ENCODE results near the gene HUS1B. TPM values are rescaled to one million over a fixed set of nuclear protein-coding genes. Genes with fewer than 3 reads are reported as not detected.
A peak's percentile ranks its signal among the peaks of the same experiment; 100 is the strongest.

HUS1B gene
- total RNA-seq, 1 donor from 2014 or later, result 0.70 TPM

- DNase-seq (ENCODE audit: low spot score), result no peak
- peak; percentile 76 for TF ChIP-seq CTCF (IDR thresholded peaks at IDR 0.05)
- Mint-ChIP-seq H3K27ac (ENCODE audit: unreplicated experiment) (peak overlapping the region; percentile 2), H3K4me3 (ENCODE audit: unreplicated experiment) (no peak overlapping the region), H3K4me1 (ENCODE audit: low read depth) (peaks cover 32% of the 10 kb centered on the region), H3K27me3 (ENCODE audit: low read depth) (no peaks in the 10 kb centered on the region), H3K36me3 (ENCODE audit: low read depth) (peaks cover 5% of the 10 kb centered on the region), H3K9me3 (ENCODE audit: low read depth) (no peaks in the 10 kb centered on the region)
These were observed 31.9 kb downstream of the HUS1B start for GRCh38 chr6:624979-625378.

GRCh38 chr6:622462-622861 is 34.4 kb downstream of the HUS1B start:
- Mint-ChIP-seq H3K4me1 (ENCODE audit: low read depth) (peaks cover 32% of the 10 kb centered on the region), H3K9me3 (ENCODE audit: low read depth) (no peaks in the 10 kb centered on the region), H3K27ac (ENCODE audit: unreplicated experiment) (no peak overlapping the region), H3K27me3 (ENCODE audit: low read depth) (no peaks in the 10 kb centered on the region), H3K36me3 (ENCODE audit: low read depth) (peaks cover 7% of the 10 kb centered on the region), H3K4me3 (ENCODE audit: unreplicated experiment) (no peak overlapping the region)
- no peak for DNase-seq (ENCODE audit: low spot score)
- TF ChIP-seq CTCF (IDR thresholded peaks at IDR 0.05), result no peak

- no peak for DNase-seq (ENCODE audit: low spot score)
- H3K27me3 Mint-ChIP-seq (ENCODE audit: low read depth), result no peaks in the 10 kb centered on the region
- TF ChIP-seq CTCF (IDR thresholded peaks at IDR 0.05), result no peak
- no peaks in the 10 kb centered on the region for H3K9me3 Mint-ChIP-seq (ENCODE audit: low read depth)
- peaks cover 28% of the 10 kb centered on the region for H3K4me1 Mint-ChIP-seq (ENCODE audit: low read depth)
- H3K36me3 Mint-ChIP-seq (ENCODE audit: low read depth), result peaks cover 11% of the 10 kb centered on the region
- no peak overlapping the region for H3K27ac Mint-ChIP-seq (ENCODE audit: unreplicated experiment)
- no peak overlapping the region for H3K4me3 Mint-ChIP-seq (ENCODE audit: unreplicated experiment)
These were observed 35.0 kb downstream of the HUS1B start for GRCh38 chr6:621931-622330.

GRCh38 chr6:620950-621349 is 36.0 kb downstream of the HUS1B start:
- no peak overlapping the region for H3K27ac Mint-ChIP-seq (ENCODE audit: unreplicated experiment)
- H3K4me1 Mint-ChIP-seq (ENCODE audit: low read depth), result peaks cover 18% of the 10 kb centered on the region
- TF ChIP-seq CTCF (IDR thresholded peaks at IDR 0.05), result no peak
- H3K4me3 Mint-ChIP-seq (ENCODE audit: unreplicated experiment), result no peak overlapping the region
- peaks cover 12% of the 10 kb centered on the region for H3K36me3 Mint-ChIP-seq (ENCODE audit: low read depth)
- no peak for DNase-seq (ENCODE audit: low spot score)
- no peaks in the 10 kb centered on the region for H3K9me3 Mint-ChIP-seq (ENCODE audit: low read depth)
- H3K27me3 Mint-ChIP-seq (ENCODE audit: low read depth), result no peaks in the 10 kb centered on the region

GRCh38 chr6:620166-620565 is 36.7 kb downstream of the HUS1B start:
- Mint-ChIP-seq H3K4me3 (ENCODE audit: unreplicated experiment) (no peak overlapping the region), H3K9me3 (ENCODE audit: low read depth) (no peaks in the 10 kb centered on the region), H3K36me3 (ENCODE audit: low read depth) (peaks cover 15% of the 10 kb centered on the region), H3K27me3 (ENCODE audit: low read depth) (no peaks in the 10 kb centered on the region), H3K27ac (ENCODE audit: unreplicated experiment) (no peak overlapping the region), H3K4me1 (ENCODE audit: low read depth) (peaks cover 13% of the 10 kb centered on the region)
- DNase-seq (ENCODE audit: low spot score), result no peak
- TF ChIP-seq CTCF (IDR thresholded peaks at IDR 0.05), result no peak

Data from chondrocyte (in vitro differentiated cells).